Loucy (cell line): ENCODE measurements around the gene BIK.

Experiments
- EZH2phosphoT487 ChIP-seq: fragments of 200-600 bp; IDR thresholded peaks from 2 replicates; pipeline ENCODE4 v1.6.1; 2018; ENCODE audit warnings: antibody characterized with exemption, mild to moderate bottlenecking, moderate library complexity, borderline replicate concordance
- TF ChIP-seq, protein P1 (sequence below): fragments of 200-600 bp; sonication (generic); conservative IDR thresholded peaks from 2 replicates; pipeline ENCODE4 v1.5.1; 2014; ENCODE audit warnings: mild to moderate bottlenecking, antibody characterized with exemption, low read length

DNA sequence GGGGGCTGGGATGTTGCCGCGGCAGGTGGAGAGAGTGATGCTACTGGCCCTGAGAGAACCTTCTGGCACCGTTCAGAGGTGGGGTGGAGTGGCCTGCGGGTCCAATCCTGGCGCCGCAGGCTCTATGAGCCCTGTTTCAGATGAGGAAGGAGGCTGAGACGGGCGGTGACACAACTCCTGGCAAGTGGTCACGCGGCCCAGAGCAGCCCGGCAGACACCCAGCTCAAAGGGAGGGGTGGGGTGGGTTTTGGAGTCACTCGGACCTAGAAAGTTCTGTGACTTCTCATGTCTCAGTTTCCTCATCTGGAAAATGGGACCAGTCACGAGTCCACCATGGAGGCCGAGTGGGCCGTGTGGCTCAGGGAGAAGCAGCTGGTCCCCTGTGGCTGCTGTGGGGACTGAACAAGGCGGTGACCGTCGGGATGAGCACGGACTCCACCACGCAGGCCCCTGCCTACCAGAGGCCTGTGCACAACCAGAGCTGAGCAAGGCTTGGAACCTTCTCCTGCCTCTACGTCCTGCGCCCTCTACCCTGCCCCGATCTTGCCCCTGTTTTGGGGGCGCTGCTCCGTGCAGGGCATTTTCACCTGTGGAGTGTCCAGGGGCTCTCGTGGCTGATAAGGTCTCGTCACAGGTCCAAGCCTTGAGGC is 44.5 kb downstream of the BIK start:
- TF ChIP-seq, protein P1, sequence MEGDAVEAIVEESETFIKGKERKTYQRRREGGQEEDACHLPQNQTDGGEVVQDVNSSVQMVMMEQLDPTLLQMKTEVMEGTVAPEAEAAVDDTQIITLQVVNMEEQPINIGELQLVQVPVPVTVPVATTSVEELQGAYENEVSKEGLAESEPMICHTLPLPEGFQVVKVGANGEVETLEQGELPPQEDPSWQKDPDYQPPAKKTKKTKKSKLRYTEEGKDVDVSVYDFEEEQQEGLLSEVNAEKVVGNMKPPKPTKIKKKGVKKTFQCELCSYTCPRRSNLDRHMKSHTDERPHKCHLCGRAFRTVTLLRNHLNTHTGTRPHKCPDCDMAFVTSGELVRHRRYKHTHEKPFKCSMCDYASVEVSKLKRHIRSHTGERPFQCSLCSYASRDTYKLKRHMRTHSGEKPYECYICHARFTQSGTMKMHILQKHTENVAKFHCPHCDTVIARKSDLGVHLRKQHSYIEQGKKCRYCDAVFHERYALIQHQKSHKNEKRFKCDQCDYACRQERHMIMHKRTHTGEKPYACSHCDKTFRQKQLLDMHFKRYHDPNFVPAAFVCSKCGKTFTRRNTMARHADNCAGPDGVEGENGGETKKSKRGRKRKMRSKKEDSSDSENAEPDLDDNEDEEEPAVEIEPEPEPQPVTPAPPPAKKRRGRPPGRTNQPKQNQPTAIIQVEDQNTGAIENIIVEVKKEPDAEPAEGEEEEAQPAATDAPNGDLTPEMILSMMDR: no peak
- no peak for TF ChIP-seq EZH2phosphoT487
